ENCODE measurements around the gene AURKAIP1.

DNA sequence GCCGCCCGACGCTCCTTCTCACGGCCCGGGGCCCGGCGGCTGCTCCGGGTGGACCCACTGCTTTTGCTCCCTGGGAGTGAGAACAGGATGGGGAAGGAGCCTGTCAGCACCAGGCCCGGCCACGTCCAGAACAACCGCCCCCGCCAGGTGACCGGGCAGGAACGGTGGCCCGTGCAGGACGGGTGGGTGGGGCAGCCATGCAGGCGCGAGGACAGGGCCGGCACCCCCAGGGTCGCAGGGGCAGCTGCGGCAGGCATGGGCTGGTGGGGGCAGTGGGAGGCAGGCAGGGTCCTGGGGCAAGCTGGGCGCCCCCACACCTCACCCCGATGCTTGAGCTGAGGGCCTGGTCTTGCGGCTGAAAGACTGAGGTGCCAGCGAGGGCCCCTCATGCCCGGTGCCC is 38.6 kb downstream of the AURKAIP1 start:
- TF ChIP-seq, protein P1, sequence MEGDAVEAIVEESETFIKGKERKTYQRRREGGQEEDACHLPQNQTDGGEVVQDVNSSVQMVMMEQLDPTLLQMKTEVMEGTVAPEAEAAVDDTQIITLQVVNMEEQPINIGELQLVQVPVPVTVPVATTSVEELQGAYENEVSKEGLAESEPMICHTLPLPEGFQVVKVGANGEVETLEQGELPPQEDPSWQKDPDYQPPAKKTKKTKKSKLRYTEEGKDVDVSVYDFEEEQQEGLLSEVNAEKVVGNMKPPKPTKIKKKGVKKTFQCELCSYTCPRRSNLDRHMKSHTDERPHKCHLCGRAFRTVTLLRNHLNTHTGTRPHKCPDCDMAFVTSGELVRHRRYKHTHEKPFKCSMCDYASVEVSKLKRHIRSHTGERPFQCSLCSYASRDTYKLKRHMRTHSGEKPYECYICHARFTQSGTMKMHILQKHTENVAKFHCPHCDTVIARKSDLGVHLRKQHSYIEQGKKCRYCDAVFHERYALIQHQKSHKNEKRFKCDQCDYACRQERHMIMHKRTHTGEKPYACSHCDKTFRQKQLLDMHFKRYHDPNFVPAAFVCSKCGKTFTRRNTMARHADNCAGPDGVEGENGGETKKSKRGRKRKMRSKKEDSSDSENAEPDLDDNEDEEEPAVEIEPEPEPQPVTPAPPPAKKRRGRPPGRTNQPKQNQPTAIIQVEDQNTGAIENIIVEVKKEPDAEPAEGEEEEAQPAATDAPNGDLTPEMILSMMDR (IDR thresholded peaks at IDR 0.05), result no peak
- no peak for TF ChIP-seq POLR2A (IDR thresholded peaks at IDR 0.05)
